Measurements from ENCODE around the gene RPP30.
"Not testable (repeated sequence)": the region's sequence is repeated elsewhere in the genome, so short reads cannot be mapped to it uniquely, and the experiment has no call there.

RPP30 gene

GRCh38 chr10:90935581-90936275 is 64.0 kb downstream of the RPP30 start:
- in situ Hi-C loops (cut with MboI; ENCODE audit: low sequenced_read_pairs), result no loop called here

GRCh38 chr10:90936276-90936659 is 64.5 kb downstream of the RPP30 start:
- in situ Hi-C loops (cut with MboI; ENCODE audit: low sequenced_read_pairs), result no loop called here

DNA sequence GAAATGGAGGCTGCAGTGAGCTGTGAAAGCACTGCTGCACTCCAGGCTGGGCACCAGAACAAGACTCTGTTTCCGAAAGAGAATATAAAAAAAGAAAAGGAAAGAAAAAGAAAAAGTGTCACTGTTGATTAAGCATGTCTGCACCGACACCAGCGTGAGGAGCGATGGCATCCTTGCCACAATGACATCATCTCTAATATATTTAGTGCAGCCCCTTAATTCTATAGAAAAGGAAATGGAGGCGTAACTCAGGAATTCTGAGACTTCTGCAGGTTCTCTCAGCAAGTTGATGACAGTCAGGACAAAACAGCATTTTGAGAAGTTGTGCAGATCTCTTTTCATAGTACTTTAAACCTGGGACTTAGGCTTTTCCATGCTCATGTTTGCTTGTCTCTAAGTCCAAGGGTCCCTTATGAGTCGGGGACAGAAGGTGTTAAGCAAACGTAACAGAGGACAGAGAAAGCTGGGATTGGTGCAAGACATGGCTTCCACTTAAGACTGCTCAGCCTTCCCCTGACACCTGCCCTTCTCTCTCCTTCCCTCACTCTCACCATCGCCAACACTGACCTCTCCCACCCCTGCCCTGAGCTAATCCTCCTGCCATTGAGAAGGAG is 66.0 kb downstream of the RPP30 start:
- in situ Hi-C loops (cut with MboI; ENCODE audit: low sequenced_read_pairs), result no loop called here

GRCh38 chr10:90939116-90939515 is 67.3 kb downstream of the RPP30 start:
- in situ Hi-C loops (cut with MboI; ENCODE audit: low sequenced_read_pairs), result no loop called here

DNA sequence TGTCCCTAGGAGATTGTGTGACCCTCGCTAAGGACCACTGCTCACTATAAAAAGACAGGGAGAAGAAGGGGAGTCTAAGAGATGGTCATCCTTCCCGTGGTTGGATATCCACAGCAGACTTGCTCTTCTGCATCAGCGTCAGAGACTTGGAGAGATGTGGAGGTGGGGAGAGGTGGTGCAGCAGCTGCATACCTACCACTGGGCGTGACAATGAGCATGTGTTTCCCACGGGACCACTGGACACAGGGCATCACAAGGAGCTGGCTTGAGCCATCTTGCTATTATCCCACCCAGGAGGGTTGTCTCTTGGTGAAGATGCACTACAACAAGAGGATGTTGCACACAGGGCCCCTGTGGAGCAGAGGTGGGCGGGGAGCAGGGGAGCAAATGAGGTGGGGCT is 67.9 kb downstream of the RPP30 start:
- in situ Hi-C loops (cut with MboI; ENCODE audit: low sequenced_read_pairs), result no loop called here

- in situ Hi-C loops (cut with MboI; ENCODE audit: low sequenced_read_pairs), result not testable (repeated sequence)
These were observed 71.2 kb downstream of the RPP30 start for GRCh38 chr10:90942980-90943379.

GRCh38 chr10:90944749-90945148 is 73.0 kb downstream of the RPP30 start:
- in situ Hi-C loops (cut with MboI; ENCODE audit: low sequenced_read_pairs), result no loop called here

DNA sequence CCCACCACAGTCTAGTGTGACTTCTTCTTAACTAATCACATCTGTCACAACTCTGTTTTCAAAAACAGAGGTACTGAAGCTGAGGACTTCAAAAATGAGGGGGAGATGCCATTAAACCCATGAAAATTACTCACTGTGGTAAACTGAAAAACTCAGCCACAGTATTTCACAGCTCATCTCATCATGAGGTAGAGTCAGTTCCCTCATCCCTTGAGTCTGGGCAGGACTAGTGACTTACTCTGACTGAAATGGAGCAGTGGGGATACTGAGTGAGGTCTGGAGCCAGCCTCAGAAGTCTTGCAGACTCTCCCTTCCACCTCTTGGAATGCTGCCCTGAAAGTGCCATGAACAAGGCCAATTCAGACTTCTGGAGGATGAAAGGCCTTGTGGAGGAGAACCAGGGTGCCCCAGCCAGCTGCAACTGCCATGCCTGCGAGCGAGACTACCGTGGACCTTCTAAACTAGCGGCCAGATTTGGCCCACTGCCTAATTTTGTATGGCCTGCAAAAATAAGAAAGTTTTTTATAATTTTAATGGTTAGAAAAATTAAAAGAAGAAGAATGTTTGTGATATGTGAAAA is 73.8 kb downstream of the RPP30 start:
- in situ Hi-C loops (cut with MboI; ENCODE audit: low sequenced_read_pairs), result no loop called here

- in situ Hi-C loops (cut with MboI; ENCODE audit: low sequenced_read_pairs), result no loop called here
These were observed 75.5 kb downstream of the RPP30 start for GRCh38 chr10:90947030-90947960.
